A673 (cell line): ENCODE data around the gene HEXIM2. TPM values are rescaled to one million over a fixed set of nuclear protein-coding genes. Genes with fewer than 3 reads are reported as not detected.

ENCODE experiments used
- BruUV-seq: library from RNA; stranded (reverse); fragments of 400-500 nt; replicated peaks from 2 replicates; lab custom pipeline; 2021; lab: Mats Ljungman, UMichigan
- CTCF ChIA-PET: fragments of 300-600 bp; sonication (Branson Sonifier 250); formaldehyde crosslinking; loops from one replicate; lab custom pipeline; 2022; ENCODE audit warnings: antibody characterized with exemption; lab: Charles Lee
- POLR2A ChIA-PET: fragments of 300-600 bp; sonication (Branson Sonifier 250); formaldehyde crosslinking; loops from one replicate; lab custom pipeline; 2022; ENCODE audit warnings: antibody characterized with exemption; ENCODE audit not compliant: low non-redundant PET; lab: Charles Lee
- DNase-seq: peaks from one replicate; pipeline ENCODE4 v3.0.0-alpha.2; 2015; ENCODE audit warnings: low spot score
- H3K27ac ChIP-seq: fragments of 200-600 bp; sonication (generic); 2 replicates; pipeline ENCODE4 v1.5.1; 2016; ENCODE audit warnings: mixed run types, low read depth, mild to moderate bottlenecking, mixed read lengths, antibody characterized with exemption, low read length; ENCODE audit not compliant: poor library complexity, severe bottlenecking
- H3K27me3 ChIP-seq: fragments of 200-600 bp; sonication (generic); replicated peaks from 2 replicates; pipeline ENCODE4 v1.6.1; 2017; ENCODE audit warnings: mixed run types, low read depth, mild to moderate bottlenecking, mixed read lengths, antibody characterized with exemption, low read length; ENCODE audit not compliant: insufficient read depth, poor library complexity
- H3K36me3 ChIP-seq: fragments of 200-600 bp; sonication (generic); 2 replicates; pipeline ENCODE4 v1.6.1; 2016; ENCODE audit warnings: mixed run types, mild to moderate bottlenecking, mixed read lengths, antibody characterized with exemption, low read length; ENCODE audit not compliant: insufficient read depth, poor library complexity, severe bottlenecking
- H3K4me1 ChIP-seq: fragments of 200-600 bp; sonication (generic); 2 replicates; pipeline ENCODE4 v1.6.1; 2017; ENCODE audit warnings: mixed run types, mild to moderate bottlenecking, mixed read lengths, antibody characterized with exemption, low read length; ENCODE audit not compliant: insufficient read depth, poor library complexity, severe bottlenecking
- H3K4me3 ChIP-seq: fragments of 200-600 bp; sonication (generic); 2 replicates; pipeline ENCODE4 v1.5.1; 2016; ENCODE audit warnings: low read depth, mixed run types, mild to moderate bottlenecking, mixed read lengths, low read length; ENCODE audit not compliant: poor library complexity, severe bottlenecking
- H3K9me3 ChIP-seq: fragments of 200-600 bp; sonication (generic); 2 replicates; pipeline ENCODE4 v1.6.1; 2016; ENCODE audit warnings: mixed run types, low read depth, mild to moderate bottlenecking, mixed read lengths, antibody characterized with exemption, low read length; ENCODE audit not compliant: poor library complexity, severe bottlenecking
- CTCF ChIP-seq: fragments of 300-800, 200-600 bp; sonication (generic); conservative IDR thresholded peaks from 2 replicates; pipeline ENCODE4 v1.5.1; 2017; ENCODE audit warnings: low read depth, mild to moderate bottlenecking, antibody characterized with exemption, low read length, moderate library complexity, mixed read lengths
- EZH2 ChIP-seq: fragments of 200-600 bp; sonication (generic); IDR thresholded peaks from 2 replicates; pipeline ENCODE4 v1.6.1; 2017; ENCODE audit warnings: borderline replicate concordance, low read depth, mild to moderate bottlenecking, mixed read lengths, antibody characterized with exemption, low read length; ENCODE audit not compliant: poor library complexity, severe bottlenecking
- intact Hi-C: fragments of 100-400 bp; cut with micrococcal nuclease; formaldehyde crosslinking; loops from one replicate; pipeline ENCODE4 v1.10.0; 2022; ENCODE audit not compliant: unreplicated experiment
- total RNA-seq: library from RNA; stranded (reverse); gene quantifications from 2 replicates; pipeline ENCODE4 v1.2.3, GENCODE V29; 2021

HEXIM2 gene
- total RNA-seq, 1 experiment from 2014 or later = 4.8 TPM

- H3K27me3 ChIP-seq = no peaks in the 10 kb centered on the region
- TF ChIP-seq CTCF (no peak), EZH2 (no peak)
- DNase-seq = no peak
- H3K27ac ChIP-seq = no peak overlapping the region
- no peak overlapping the region for H3K4me3 ChIP-seq
- H3K4me1 ChIP-seq = peaks cover 20% of the 10 kb centered on the region
- no TSS peak for BruUV-seq
- POLR2A ChIA-PET = no interaction called here
- intact Hi-C loops = no loop called here
- CTCF ChIA-PET = no interaction called here
- no peaks in the 10 kb centered on the region for H3K9me3 ChIP-seq
- no peaks in the 10 kb centered on the region for H3K36me3 ChIP-seq
These were observed 15.5 kb upstream of the HEXIM2 start for GRCh38 chr17:45146166-45146565.

- Histone ChIP-seq H3K4me3 (peak overlapping the region; percentile 47), H3K4me1 (peaks cover 22% of the 10 kb centered on the region), H3K36me3 (no peaks in the 10 kb centered on the region), H3K9me3 (no peaks in the 10 kb centered on the region), H3K27me3 (no peaks in the 10 kb centered on the region), H3K27ac (peak overlapping the region; percentile 98)
- DNase-seq = no peak
- CTCF ChIA-PET = no interaction called here
- no TSS peak for BruUV-seq
- TF ChIP-seq CTCF = no peak
- TF ChIP-seq EZH2 = no peak
- POLR2A ChIA-PET = no interaction called here
- intact Hi-C loops = no loop called here
These were observed 15.1 kb upstream of the HEXIM2 start for GRCh38 chr17:45146592-45146889.

- peak overlapping the region; percentile 98 for H3K27ac ChIP-seq
- H3K9me3 ChIP-seq = no peaks in the 10 kb centered on the region
- H3K36me3 ChIP-seq = no peaks in the 10 kb centered on the region
- H3K4me3 ChIP-seq = peak overlapping the region; percentile 47
- intact Hi-C loops = no loop called here
- POLR2A ChIA-PET = no interaction called here
- BruUV-seq = TSS peak; percentile 72
- CTCF ChIA-PET = interaction anchor here (3.3 kb wide), 1 partner anchor 12 kb away, joined by 16 read pairs; the partner anchor contains the start of gene ACBD4
- TF ChIP-seq EZH2 = no peak
- no peak for TF ChIP-seq CTCF
- no peaks in the 10 kb centered on the region for H3K27me3 ChIP-seq
- H3K4me1 ChIP-seq = peaks cover 26% of the 10 kb centered on the region
- peak; percentile 72 for DNase-seq
These were observed 14.6 kb upstream of the HEXIM2 start for GRCh38 chr17:45146890-45147580.
